GM23338 (cell line): Measurements from ENCODE around the gene SIGMAR1.

Experiments used
- CREB1 ChIP-seq: fragments of 250-450 bp; sonication (Bioruptor Pico); IDR thresholded peaks from 2 replicates; pipeline ENCODE4 v1.5.0; 2020; ENCODE audit warnings: low read depth, mild to moderate bottlenecking, moderate library complexity
- CTCF ChIP-seq, 2 experiments: fragments of 200-600 bp in 1 of 2; sonication (generic) in 1 of 2; conservative IDR thresholded peaks; 2 replicates each; pipeline versions ENCODE4 v1.5.1 to v1.6.1; 2016 to 2017; ENCODE audit warnings: antibody characterized with exemption in 2 of 2, low read depth in 2 of 2, mild to moderate bottlenecking in 2 of 2, moderate library complexity in 1 of 2
- EZH2 ChIP-seq: fragments of 200-600 bp; sonication (generic); IDR thresholded peaks from one replicate; pipeline ENCODE4 v1.8.0; 2017; ENCODE audit warnings: antibody characterized with exemption, mild to moderate bottlenecking, low read depth; ENCODE audit not compliant: unreplicated experiment
- POLR2AphosphoS5 ChIP-seq: IDR thresholded peaks from 2 replicates; pipeline ENCODE4 v1.6.1; 2016; ENCODE audit warnings: antibody characterized with exemption, low read depth

DNA sequence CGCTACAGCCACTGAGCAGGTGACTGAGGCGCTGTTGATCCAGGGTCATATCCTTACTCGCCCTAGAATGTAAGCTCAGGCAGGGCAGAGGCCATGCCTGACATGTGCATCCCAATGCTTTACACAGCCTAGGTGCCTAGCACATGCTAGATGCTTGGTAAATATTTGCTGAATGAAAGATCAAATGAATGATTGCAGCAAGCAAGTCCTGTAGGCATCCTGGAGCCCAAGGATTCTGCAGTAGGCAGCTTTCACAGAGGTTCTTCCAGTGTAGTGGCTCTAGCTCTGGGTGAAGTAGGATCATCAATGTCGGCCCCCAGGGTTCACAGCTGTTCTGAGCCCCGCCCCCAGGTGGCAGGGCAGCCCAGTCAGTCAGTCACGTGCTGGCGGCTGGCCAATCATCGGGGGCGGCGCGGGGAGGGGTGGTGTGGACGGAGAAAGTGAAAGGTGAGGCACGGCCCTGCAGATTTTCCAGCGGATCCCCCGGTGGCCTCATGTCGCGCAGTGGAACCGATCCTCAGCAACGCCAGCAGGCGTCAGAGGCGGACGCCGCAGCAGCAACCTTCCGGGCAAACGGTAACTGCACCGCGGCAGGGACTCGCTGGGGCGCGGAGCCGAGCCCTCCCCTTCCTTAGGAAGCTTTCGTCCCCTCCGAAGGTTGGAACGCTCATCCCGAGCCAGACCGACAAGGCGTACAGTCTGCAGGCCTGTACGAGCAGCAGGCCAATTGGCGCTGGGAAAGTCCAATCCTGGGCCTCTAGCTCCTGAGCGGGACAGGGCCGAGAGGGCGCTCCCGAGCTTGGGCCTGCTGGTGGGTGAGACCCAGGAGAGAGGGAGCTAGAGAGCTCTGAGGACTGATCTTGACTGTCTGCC, 8.9 kb upstream of the SIGMAR1 start, which contains the start of gene GALT:
- TF ChIP-seq CTCF (conservative IDR thresholded peaks at IDR 0.05; ENCODE audit: low read depth in 2 of 2) = peak; percentile 42 to 67
- no peak for TF ChIP-seq EZH2
- TF ChIP-seq POLR2AphosphoS5 = peak; percentile 88
- peak; percentile 37; the same call in 1 of the 2 replicates for TF ChIP-seq CREB1 (CRISPR knock-in tag)
